Muscle of leg (tissue), 11 donors: ENCODE results near the gene TMEM25. TPM values are rescaled to one million over a fixed set of nuclear protein-coding genes. Genes with fewer than 3 reads are reported as not detected.
A peak's percentile ranks its signal among the peaks of the same experiment; 100 is the strongest.
"Not testable (repeated sequence)": the region's sequence is repeated elsewhere in the genome, so short reads cannot be mapped to it uniquely, and the experiment has no call there.

Experiments used
- DNase-seq: peaks from one replicate; pipeline ENCODE4 v3.0.0; 2013
- H3K27ac ChIP-seq: one replicate; pipeline ENCODE4 v1.5.1; 2013; ENCODE audit warnings: mild to moderate bottlenecking, low read length, control low read depth
- H3K27me3 ChIP-seq: one replicate; pipeline ENCODE4 v1.6.1; 2013; ENCODE audit warnings: low read length; ENCODE audit not compliant: control insufficient read depth, insufficient read depth
- H3K36me3 ChIP-seq: one replicate; pipeline ENCODE4 v1.6.1; 2013; ENCODE audit warnings: low read length; ENCODE audit not compliant: control insufficient read depth, insufficient read depth
- H3K4me1 ChIP-seq: one replicate; pipeline ENCODE4 v1.6.1; 2013; ENCODE audit warnings: low read length; ENCODE audit not compliant: control insufficient read depth, insufficient read depth
- H3K4me3 ChIP-seq: one replicate; pipeline ENCODE4 v1.5.1; 2013; ENCODE audit warnings: low read length, control low read depth
- H3K9me3 ChIP-seq: replicated peaks from 2 replicates; pipeline ENCODE4 v1.6.1; 2013; ENCODE audit warnings: low read depth, low read length; ENCODE audit not compliant: control insufficient read depth
- WGBS: methylation state at CpG from one replicate; pipeline ENCODE4 v1.1.5; 2013; ENCODE audit warnings: missing lambda C conversion rate; ENCODE audit not compliant: insufficient coverage; 5-methylcytosine and 5-hydroxymethylcytosine counted together
- polyA plus RNA-seq, 8 donors: library from polyadenylated mRNA; unstranded; fragments of 120-200 nt; gene quantifications; one replicate each; pipeline versions ENCODE4 v1.2.1 to v1.2.3, GENCODE V29; 2013; ENCODE audit warnings: inconsistent platforms in 1 of 8, low replicate concordance in 1 of 8; ENCODE audit not compliant: insufficient read length in 8 of 8, insufficient read depth in 1 of 8
- total RNA-seq: library from RNA; stranded (reverse); fragments of 120-200 nt; gene quantifications from one replicate; pipeline ENCODE4 v1.2.4, GENCODE V29; 2013

Gene TMEM25
- total and polyA plus RNA-seq, 9 donors: 14.2 to 22.0 (median 16.1) TPM

GRCh38 chr11:118544647-118545010 lies 13.6 kb downstream of the TMEM25 start:
- H3K27ac ChIP-seq: no peak overlapping the region

GRCh38 chr11:118545533-118545932 lies 14.5 kb downstream of the TMEM25 start:
- H3K27ac ChIP-seq: no peak overlapping the region
- no peaks in the 10 kb centered on the region for H3K27me3 ChIP-seq
- H3K4me3 ChIP-seq: no peak overlapping the region
- H3K36me3 ChIP-seq: peaks cover 39% of the 10 kb centered on the region
- no peaks in the 10 kb centered on the region for H3K9me3 ChIP-seq
- WGBS: 94% methylated on average over 2 of the region's 5 CpGs
- DNase-seq: no peak
- H3K4me1 ChIP-seq: no peaks in the 10 kb centered on the region

More at GRCh38 chr11:118544647-118545010, 13.6 kb downstream of the TMEM25 start:
- Histone ChIP-seq H3K27me3 (no peaks in the 10 kb centered on the region), H3K4me3 (no peak overlapping the region), H3K9me3 (no peaks in the 10 kb centered on the region), H3K4me1 (no peaks in the 10 kb centered on the region), H3K36me3 (peaks cover 39% of the 10 kb centered on the region)
- WGBS: 82% methylated on average over 2 of the region's 3 CpGs
- no peak for DNase-seq

- Histone ChIP-seq H3K27ac (no peak overlapping the region), H3K4me3 (no peak overlapping the region), H3K9me3 (no peaks in the 10 kb centered on the region), H3K36me3 (peaks cover 46% of the 10 kb centered on the region), H3K4me1 (no peaks in the 10 kb centered on the region), H3K27me3 (no peaks in the 10 kb centered on the region)
- WGBS: 100% methylated on average over 1 of the region's 2 CpGs
- DNase-seq: no peak
These were observed 16.1 kb downstream of the TMEM25 start for GRCh38 chr11:118547132-118547531.

- H3K36me3 ChIP-seq: peaks cover 37% of the 10 kb centered on the region
- H3K4me1 ChIP-seq: no peaks in the 10 kb centered on the region
- H3K4me3 ChIP-seq: no peak overlapping the region
- WGBS: 80% methylated on average over 4 of the region's 4 CpGs
- DNase-seq: no peak
- H3K9me3 ChIP-seq: no peaks in the 10 kb centered on the region
- H3K27me3 ChIP-seq: no peaks in the 10 kb centered on the region
- no peak overlapping the region for H3K27ac ChIP-seq
These were observed 21.3 kb downstream of the TMEM25 start for GRCh38 chr11:118552341-118552740.

- Histone ChIP-seq H3K27ac (no peak overlapping the region), H3K9me3 (no peaks in the 10 kb centered on the region), H3K4me3 (no peak overlapping the region), H3K27me3 (no peaks in the 10 kb centered on the region), H3K4me1 (peaks cover 6% of the 10 kb centered on the region), H3K36me3 (peaks cover 22% of the 10 kb centered on the region)
- WGBS: 91% methylated on average over 3 of the region's 4 CpGs
- no peak for DNase-seq
These were observed 29.8 kb downstream of the TMEM25 start for GRCh38 chr11:118560806-118561205.

- Histone ChIP-seq H3K4me1 (peaks cover 6% of the 10 kb centered on the region), H3K9me3 (no peaks in the 10 kb centered on the region), H3K27ac (peak overlapping the region; percentile 29), H3K27me3 (no peaks in the 10 kb centered on the region), H3K36me3 (peaks cover 7% of the 10 kb centered on the region), H3K4me3 (no peak overlapping the region)
- WGBS: 20% methylated on average over 1 of the region's 5 CpGs
- DNase-seq: peak; percentile 87
These were observed 34.1 kb downstream of the TMEM25 start for GRCh38 chr11:118565051-118565450.

GRCh38 chr11:118569670-118570069 lies 38.7 kb downstream of the TMEM25 start:
- WGBS: no CpG with 5 or more reads among the region's 2 CpGs
- peaks cover 10% of the 10 kb centered on the region for H3K4me1 ChIP-seq

GRCh38 chr11:118570787-118571186 lies 39.8 kb downstream of the TMEM25 start:
- H3K36me3 ChIP-seq: no peaks in the 10 kb centered on the region
- WGBS: no CpG with 5 or more reads among the region's 1 CpG
- peaks cover 5% of the 10 kb centered on the region for H3K4me1 ChIP-seq
- H3K9me3 ChIP-seq: no peaks in the 10 kb centered on the region
- H3K27me3 ChIP-seq: no peaks in the 10 kb centered on the region
- H3K27ac ChIP-seq: no peak overlapping the region
- no peak overlapping the region for H3K4me3 ChIP-seq
- DNase-seq: no peak

More at GRCh38 chr11:118569670-118570069, 38.7 kb downstream of the TMEM25 start:
- H3K27ac ChIP-seq: no peak overlapping the region
- no peak for DNase-seq
- H3K9me3 ChIP-seq: no peaks in the 10 kb centered on the region
- H3K36me3 ChIP-seq: no peaks in the 10 kb centered on the region
- no peaks in the 10 kb centered on the region for H3K27me3 ChIP-seq
- H3K4me3 ChIP-seq: no peak overlapping the region

- H3K27me3 ChIP-seq, H3K36me3 ChIP-seq, H3K4me1 ChIP-seq, H3K9me3 ChIP-seq: not testable (repeated sequence)
- H3K27ac ChIP-seq: peak overlapping the region; percentile 100
- DNase-seq: peak; percentile 38
- H3K4me3 ChIP-seq: peak overlapping the region; percentile 100
- no CpG with 5 or more reads among the region's 15 CpGs for WGBS
These were observed 40.7 kb downstream of the TMEM25 start for GRCh38 chr11:118571701-118572060.

GRCh38 chr11:118572061-118572980 lies 41.3 kb downstream of the TMEM25 start, which contains the start of gene ARCN1:
Gene ARCN1 (plus strand): TSS chr11:118572409. CDS start chr11:118572548, 139 bp downstream.
- peak within 1 kb of the TSS; percentile 100 for H3K4me3 ChIP-seq
- peak within 1 kb of the TSS; percentile 100 for H3K27ac ChIP-seq
- peaks cover 4% of the 10 kb centered on the region for H3K36me3 ChIP-seq
- no peaks in the 10 kb centered on the region for H3K9me3 ChIP-seq
- peak; percentile 93 for DNase-seq
- H3K27me3 ChIP-seq: no peaks in the 10 kb centered on the region
- peaks cover 10% of the 10 kb centered on the region for H3K4me1 ChIP-seq
- WGBS: 0% methylated on average over 39 of the region's 55 CpGs
